WTC11 (cell line): Measurements from ENCODE around the gene BNC2. TPM values are rescaled to one million over a fixed set of nuclear protein-coding genes. Genes with fewer than 3 reads are reported as not detected.

Experiments used
- ATAC-seq: fragments of 200-7000 bp; cut with Tn5 transposase; 2 replicates; pipeline ENCODE4 v1.10.0; 2021; ENCODE audit warnings: mild to moderate bottlenecking, moderate library complexity
- CTCF ChIA-PET: fragments of 300-600 bp; sonication (Branson Sonifier 250); formaldehyde crosslinking; loops from one replicate; lab custom pipeline; 2021; ENCODE audit warnings: antibody characterized with exemption; lab: Charles Lee
- POLR2A ChIA-PET: fragments of 350-600 bp; sonication (Branson Sonifier 250); formaldehyde crosslinking; loops from one replicate; lab custom pipeline; 2021; ENCODE audit warnings: antibody characterized with exemption; lab: Charles Lee
- DNase-seq: peaks from one replicate; pipeline ENCODE4 v3.0.0; 2021; ENCODE audit warnings: low spot score
- H3K27ac Mint-ChIP-seq: 2 replicates; pipeline ENCODE4 v1.8.0; 2021; ENCODE audit warnings: mixed read lengths
- H3K27me3 Mint-ChIP-seq: 2 replicates; pipeline ENCODE4 v1.8.0; 2021; ENCODE audit warnings: low read depth, mild to moderate bottlenecking, moderate library complexity, mixed read lengths
- H3K36me3 Mint-ChIP-seq: 2 replicates; pipeline ENCODE4 v1.8.0; 2021; ENCODE audit warnings: mixed read lengths
- H3K4me1 Mint-ChIP-seq: 2 replicates; pipeline ENCODE4 v1.8.0; 2022; ENCODE audit warnings: mixed read lengths
- H3K4me3 Mint-ChIP-seq: 2 replicates; pipeline ENCODE4 v1.8.0; 2021; ENCODE audit warnings: mild to moderate bottlenecking, moderate library complexity, mixed read lengths
- H3K9me3 Mint-ChIP-seq: 2 replicates; pipeline ENCODE4 v1.8.0; 2021; ENCODE audit warnings: mixed read lengths
- ARID4B ChIP-seq: sonication (generic); formaldehyde crosslinking; IDR thresholded peaks from 2 replicates; pipeline ENCODE4 v1.8.0; 2023; ENCODE audit warnings: missing genetic modification reagents, mild to moderate bottlenecking, borderline replicate concordance
- ATF6 ChIP-seq: sonication (generic); formaldehyde crosslinking; IDR thresholded peaks from 2 replicates; pipeline ENCODE4 v1.8.1; 2023; ENCODE audit warnings: mild to moderate bottlenecking, missing genetic modification reagents
- CDX4 ChIP-seq: fragments of 250-450 bp; sonication (Bioruptor Pico); IDR thresholded peaks from 2 replicates; pipeline ENCODE4 v1.9.0; 2021; ENCODE audit warnings: moderate library complexity, mild to moderate bottlenecking, inconsistent platforms, borderline replicate concordance
- CTCF ChIP-seq: fragments of 200-600 bp; IDR thresholded peaks from 2 replicates; pipeline ENCODE4 v1.8.0; 2022; ENCODE audit warnings: antibody characterized with exemption
- ELF4 ChIP-seq: sonication (generic); formaldehyde crosslinking; IDR thresholded peaks from 2 replicates; pipeline ENCODE4 v1.8.1; 2022; ENCODE audit warnings: low read depth, mild to moderate bottlenecking, moderate library complexity, missing genetic modification reagents
- JAZF1 ChIP-seq: fragments of 250-450 bp; sonication (Bioruptor Pico); IDR thresholded peaks from 2 replicates; pipeline ENCODE4 v1.9.0; 2021; ENCODE audit warnings: moderate library complexity, mild to moderate bottlenecking, inconsistent platforms
- KAT7 ChIP-seq: sonication (generic); formaldehyde crosslinking; IDR thresholded peaks from 2 replicates; pipeline ENCODE4 v1.8.1; 2023; ENCODE audit warnings: missing genetic modification reagents, mild to moderate bottlenecking, borderline replicate concordance
- NR2C2 ChIP-seq: sonication (generic); formaldehyde crosslinking; IDR thresholded peaks from 2 replicates; pipeline ENCODE4 v1.8.0; 2022; ENCODE audit warnings: mild to moderate bottlenecking, missing genetic modification reagents
- NR3C1 ChIP-seq: sonication (generic); formaldehyde crosslinking; conservative IDR thresholded peaks from 2 replicates; pipeline ENCODE4 v1.8.1; 2023; ENCODE audit warnings: low read depth, mild to moderate bottlenecking, missing genetic modification reagents
- OVOL2 ChIP-seq: fragments of 250-450 bp; sonication (Bioruptor Pico); IDR thresholded peaks from 2 replicates; pipeline ENCODE4 v1.9.0; 2021; ENCODE audit warnings: mild to moderate bottlenecking, borderline replicate concordance
- PREB ChIP-seq: sonication (generic); formaldehyde crosslinking; IDR thresholded peaks from 2 replicates; pipeline ENCODE4 v1.8.1; 2022; ENCODE audit warnings: mild to moderate bottlenecking, missing genetic modification reagents, moderate library complexity, borderline replicate concordance
- SOX15 ChIP-seq: fragments of 250-450 bp; sonication (Bioruptor Pico); IDR thresholded peaks from 2 replicates; pipeline ENCODE4 v1.9.0; 2021; ENCODE audit warnings: mild to moderate bottlenecking
- ZBTB21 ChIP-seq: sonication (generic); formaldehyde crosslinking; IDR thresholded peaks from 2 replicates; pipeline ENCODE4 v1.8.1; 2023; ENCODE audit warnings: mild to moderate bottlenecking, missing genetic modification reagents, borderline replicate concordance
- ZNF121 ChIP-seq: sonication (generic); formaldehyde crosslinking; IDR thresholded peaks from 2 replicates; pipeline ENCODE4 v1.8.0; 2023; ENCODE audit warnings: missing genetic modification reagents
- ZNF396 ChIP-seq: fragments of 250-450 bp; sonication (Bioruptor Pico); IDR thresholded peaks from 2 replicates; pipeline ENCODE4 v1.8.0; 2021; ENCODE audit warnings: mild to moderate bottlenecking, moderate library complexity, borderline replicate concordance
- ZNF423 ChIP-seq: fragments of 250-450 bp; sonication (Bioruptor Pico); IDR thresholded peaks from 2 replicates; pipeline ENCODE4 v2.1.2; 2022; ENCODE audit warnings: mild to moderate bottlenecking, moderate library complexity
- total RNA-seq: library from RNA; stranded (reverse); gene quantifications from 3 replicates; pipeline ENCODE4 v1.2.3, GENCODE V29; 2021
- TF ChIP-seq, protein P1 (sequence below): sonication (generic); formaldehyde crosslinking; IDR thresholded peaks from 2 replicates; pipeline ENCODE4 v1.8.1; 2023; ENCODE audit warnings: mild to moderate bottlenecking, missing genetic modification reagents, borderline replicate concordance
- TF ChIP-seq, protein P2 (sequence below): sonication (generic); formaldehyde crosslinking; IDR thresholded peaks from 2 replicates; pipeline ENCODE4 v1.8.1; 2023; ENCODE audit warnings: mild to moderate bottlenecking, missing genetic modification reagents, moderate library complexity

Gene BNC2
- total RNA-seq, 1 experiment from 2014 or later = 33.3 TPM

DNA sequence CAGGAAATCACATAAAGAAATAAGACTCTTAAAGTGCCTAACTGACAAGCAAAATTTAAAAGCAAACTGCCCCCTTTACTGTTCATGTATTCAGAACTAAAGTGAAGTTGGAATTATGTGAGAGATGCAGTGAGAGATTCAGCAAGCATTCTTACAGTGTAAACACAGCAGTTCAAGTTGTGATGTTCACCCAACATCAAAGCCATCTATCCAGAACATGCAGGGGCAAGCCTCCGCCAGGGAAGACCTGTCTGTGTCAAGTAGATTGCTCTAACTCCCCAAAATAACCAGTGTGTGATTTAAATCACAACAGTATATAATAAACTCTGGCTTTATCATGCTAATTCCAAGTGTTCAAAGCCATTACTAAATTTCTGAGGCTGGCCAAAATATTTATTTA is 233.3 kb downstream of the BNC2 start (continued):
- TF ChIP-seq, protein P1, sequence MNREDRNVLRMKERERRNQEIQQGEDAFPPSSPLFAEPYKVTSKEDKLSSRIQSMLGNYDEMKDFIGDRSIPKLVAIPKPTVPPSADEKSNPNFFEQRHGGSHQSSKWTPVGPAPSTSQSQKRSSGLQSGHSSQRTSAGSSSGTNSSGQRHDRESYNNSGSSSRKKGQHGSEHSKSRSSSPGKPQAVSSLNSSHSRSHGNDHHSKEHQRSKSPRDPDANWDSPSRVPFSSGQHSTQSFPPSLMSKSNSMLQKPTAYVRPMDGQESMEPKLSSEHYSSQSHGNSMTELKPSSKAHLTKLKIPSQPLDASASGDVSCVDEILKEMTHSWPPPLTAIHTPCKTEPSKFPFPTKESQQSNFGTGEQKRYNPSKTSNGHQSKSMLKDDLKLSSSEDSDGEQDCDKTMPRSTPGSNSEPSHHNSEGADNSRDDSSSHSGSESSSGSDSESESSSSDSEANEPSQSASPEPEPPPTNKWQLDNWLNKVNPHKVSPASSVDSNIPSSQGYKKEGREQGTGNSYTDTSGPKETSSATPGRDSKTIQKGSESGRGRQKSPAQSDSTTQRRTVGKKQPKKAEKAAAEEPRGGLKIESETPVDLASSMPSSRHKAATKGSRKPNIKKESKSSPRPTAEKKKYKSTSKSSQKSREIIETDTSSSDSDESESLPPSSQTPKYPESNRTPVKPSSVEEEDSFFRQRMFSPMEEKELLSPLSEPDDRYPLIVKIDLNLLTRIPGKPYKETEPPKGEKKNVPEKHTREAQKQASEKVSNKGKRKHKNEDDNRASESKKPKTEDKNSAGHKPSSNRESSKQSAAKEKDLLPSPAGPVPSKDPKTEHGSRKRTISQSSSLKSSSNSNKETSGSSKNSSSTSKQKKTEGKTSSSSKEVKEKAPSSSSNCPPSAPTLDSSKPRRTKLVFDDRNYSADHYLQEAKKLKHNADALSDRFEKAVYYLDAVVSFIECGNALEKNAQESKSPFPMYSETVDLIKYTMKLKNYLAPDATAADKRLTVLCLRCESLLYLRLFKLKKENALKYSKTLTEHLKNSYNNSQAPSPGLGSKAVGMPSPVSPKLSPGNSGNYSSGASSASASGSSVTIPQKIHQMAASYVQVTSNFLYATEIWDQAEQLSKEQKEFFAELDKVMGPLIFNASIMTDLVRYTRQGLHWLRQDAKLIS (CRISPR knock-in tag) = no peak
- TF ChIP-seq ELF4 (CRISPR knock-in tag) (no peak), ATF6 (CRISPR knock-in tag) (no peak), ZBTB21 (CRISPR knock-in tag) (no peak)
- TF ChIP-seq, protein P2, sequence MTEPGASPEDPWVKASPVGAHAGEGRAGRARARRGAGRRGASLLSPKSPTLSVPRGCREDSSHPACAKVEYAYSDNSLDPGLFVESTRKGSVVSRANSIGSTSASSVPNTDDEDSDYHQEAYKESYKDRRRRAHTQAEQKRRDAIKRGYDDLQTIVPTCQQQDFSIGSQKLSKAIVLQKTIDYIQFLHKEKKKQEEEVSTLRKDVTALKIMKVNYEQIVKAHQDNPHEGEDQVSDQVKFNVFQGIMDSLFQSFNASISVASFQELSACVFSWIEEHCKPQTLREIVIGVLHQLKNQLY = no peak

DNA sequence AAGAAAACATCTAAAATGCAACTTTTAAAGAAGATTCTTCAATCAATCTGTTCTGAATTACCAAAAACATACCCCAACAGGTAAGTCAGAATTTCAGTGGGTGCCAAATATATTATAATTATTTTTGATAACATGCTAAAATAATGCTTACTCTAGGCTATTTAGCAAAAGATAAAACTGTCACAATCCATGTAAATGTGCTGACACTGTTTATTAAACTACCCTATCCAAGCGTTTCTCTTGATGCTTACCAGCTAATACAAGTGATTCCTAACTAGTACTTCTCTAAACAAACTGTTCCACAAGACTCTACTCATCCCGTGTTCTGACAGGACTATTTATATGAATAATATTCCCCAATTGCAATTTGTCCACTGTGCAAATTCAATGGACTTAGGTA is 236.7 kb downstream of the BNC2 start:
- H3K4me1 Mint-ChIP-seq = peaks cover 20% of the 10 kb centered on the region
- ChIA-PET CTCF (no interaction called here), POLR2A (no interaction called here)
- ATAC-seq = no peak
- no peak overlapping the region for H3K4me3 Mint-ChIP-seq
- no peaks in the 10 kb centered on the region for H3K36me3 Mint-ChIP-seq
- no peaks in the 10 kb centered on the region for H3K9me3 Mint-ChIP-seq
- TF ChIP-seq ZBTB21 (CRISPR knock-in tag) = no peak
- TF ChIP-seq JAZF1 (CRISPR knock-in tag) = no peak
- TF ChIP-seq SOX15 = no peak
- no peak for TF ChIP-seq NR2C2 (CRISPR knock-in tag)
- TF ChIP-seq ZNF423 (CRISPR knock-in tag) = no peak
- no peak for TF ChIP-seq ZNF121 (CRISPR knock-in tag)
- TF ChIP-seq NR3C1 (CRISPR knock-in tag) = no peak
- TF ChIP-seq ATF6 (CRISPR knock-in tag) = no peak
- no peak for TF ChIP-seq CDX4 (CRISPR knock-in tag)
- TF ChIP-seq PREB = no peak
- no peak for TF ChIP-seq ARID4B (CRISPR knock-in tag)
- no peak for TF ChIP-seq KAT7 (CRISPR knock-in tag)
- no peak for TF ChIP-seq CTCF
- no peak for TF ChIP-seq OVOL2 (CRISPR knock-in tag)
- no peak for TF ChIP-seq ZNF396 (CRISPR knock-in tag)
- no peak overlapping the region for H3K27ac Mint-ChIP-seq
- H3K27me3 Mint-ChIP-seq = no peaks in the 10 kb centered on the region
- DNase-seq = no peak
